ENCODE results near the gene PAFAH1B2. TPM values are rescaled to one million over a fixed set of nuclear protein-coding genes. Genes with fewer than 3 reads are reported as not detected.

PAFAH1B2 gene
- total RNA-seq, 1 experiment from 2014 or later: 154 TPM

GRCh38 chr11:117171007-117171403, 26.9 kb downstream of the PAFAH1B2 start (continued):
- TF ChIP-seq POLR2A (IDR thresholded peaks at IDR 0.05; ENCODE audit: borderline replicate concordance, extremely low read depth, insufficient read depth, insufficient read length): no peak
- TF ChIP-seq SIN3A (IDR thresholded peaks at IDR 0.05; ENCODE audit: low read depth): no peak
- TF ChIP-seq ELF1 (IDR thresholded peaks at IDR 0.05; ENCODE audit: borderline replicate concordance, low read depth): no peak
- TF ChIP-seq TCF7L2 (IDR thresholded peaks at IDR 0.05; ENCODE audit: borderline replicate concordance, extremely low read depth, insufficient read depth, insufficient read length): no peak

DNA sequence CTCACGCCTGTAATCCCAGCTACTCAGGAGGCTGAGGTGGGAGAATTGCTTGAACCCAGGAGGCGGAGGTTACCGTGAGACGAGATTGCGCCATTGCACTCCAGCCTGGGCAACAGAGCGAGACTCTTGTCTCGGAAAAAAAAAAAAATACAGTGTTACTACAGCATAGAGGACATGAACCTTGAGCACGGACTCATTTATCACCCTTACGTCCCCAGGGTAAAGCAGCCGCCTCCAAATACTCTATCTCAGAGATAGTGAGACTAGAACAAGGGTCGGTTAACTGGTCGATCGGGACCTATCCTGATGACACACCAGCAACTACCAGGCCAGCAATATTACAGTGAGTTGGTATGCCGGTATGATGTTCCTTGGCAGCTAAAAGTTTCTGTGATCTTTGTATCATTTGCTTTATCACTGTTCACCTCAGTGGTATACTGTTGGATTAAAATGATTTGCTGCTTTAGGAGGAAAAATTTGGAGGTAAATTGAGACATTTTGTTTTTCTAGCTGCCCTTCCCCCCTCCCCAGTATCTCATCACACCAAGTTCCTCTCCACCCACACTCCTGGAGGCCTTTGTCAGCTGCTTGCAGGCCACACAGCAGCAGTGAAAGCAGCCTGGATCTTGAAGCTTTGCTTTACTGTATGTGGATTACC, 27.4 kb downstream of the PAFAH1B2 start:
- ATAC-seq: no peak
- Histone ChIP-seq H3K4me2 (ENCODE audit: low read length) (peak overlapping the region; percentile 7; the same call in 1 of the 2 replicates), H3K36me3 (ENCODE audit: control insufficient read depth in 1 of 2, insufficient read depth in 2 of 2, low read length in 2 of 2) (peaks cover 16 to 24% of the 10 kb centered on the region in 2 experiments; a peak in 3 of 4 replicates), H3K9ac (ENCODE audit: low read length) (no peak overlapping the region), H3K9me3 (ENCODE audit: control insufficient read depth in 1 of 2, insufficient read depth in 1 of 2, low read depth in 1 of 2, low read length in 2 of 2) (no peaks in the 10 kb centered on the region), H3K79me2 (ENCODE audit: insufficient read depth, low read length) (peaks cover 9% of the 10 kb centered on the region; the same call in 1 of the 2 replicates), H2AFZ (ENCODE audit: low read depth, low read length, poor library complexity, severe bottlenecking) (no peak overlapping the region), H3K4me1 (ENCODE audit: control insufficient read depth in 1 of 2, insufficient read depth in 2 of 2, low read length in 2 of 2) (peaks cover 18 to 49% of the 10 kb centered on the region in 2 experiments), H3K9me2 (ENCODE audit: insufficient read depth) (no peaks in the 10 kb centered on the region), H4K20me1 (ENCODE audit: insufficient read depth) (0 out of 2 replicates have a peak, but pooled peaks cover 6% of the 10 kb centered on the region), H3K27me3 (ENCODE audit: insufficient read depth, low read length) (no peaks in the 10 kb centered on the region), H3K27ac (ENCODE audit: low read depth, low read length) (no peak overlapping the region), H3K4me3 (replicated peaks in 1 of 2; ENCODE audit: low read depth in 1 of 2, low read length in 2 of 2) (no peak overlapping the region)
- intact Hi-C loops (cut with micrococcal nuclease): no loop called here
- no TSS peak for BruUV-seq (replicated peaks)
- TF ChIP-seq EGR1 (IDR thresholded peaks at IDR 0.05; ENCODE audit: low read depth): no peak
- 0 out of 2 replicates have a peak, but pooled peaks have one; percentile 2 for TF ChIP-seq POLR2AphosphoS5 (IDR thresholded peaks at IDR 0.05; ENCODE audit: low read depth, low read length)
- ChIA-PET CTCF (no interaction called here), RAD21 (ENCODE audit: low non-redundant PET in 1 of 2, low total read pairs in 2 of 2, uncharacterized antibody in 2 of 2, unreplicated experiment in 2 of 2) (no interaction called here), POLR2A (no interaction called here)
- DNase-seq (ENCODE audit: low read depth, low spot score): no peak

Measured in HCT116 (cell line).